ENCODE results near the gene EMILIN3.

DNA sequence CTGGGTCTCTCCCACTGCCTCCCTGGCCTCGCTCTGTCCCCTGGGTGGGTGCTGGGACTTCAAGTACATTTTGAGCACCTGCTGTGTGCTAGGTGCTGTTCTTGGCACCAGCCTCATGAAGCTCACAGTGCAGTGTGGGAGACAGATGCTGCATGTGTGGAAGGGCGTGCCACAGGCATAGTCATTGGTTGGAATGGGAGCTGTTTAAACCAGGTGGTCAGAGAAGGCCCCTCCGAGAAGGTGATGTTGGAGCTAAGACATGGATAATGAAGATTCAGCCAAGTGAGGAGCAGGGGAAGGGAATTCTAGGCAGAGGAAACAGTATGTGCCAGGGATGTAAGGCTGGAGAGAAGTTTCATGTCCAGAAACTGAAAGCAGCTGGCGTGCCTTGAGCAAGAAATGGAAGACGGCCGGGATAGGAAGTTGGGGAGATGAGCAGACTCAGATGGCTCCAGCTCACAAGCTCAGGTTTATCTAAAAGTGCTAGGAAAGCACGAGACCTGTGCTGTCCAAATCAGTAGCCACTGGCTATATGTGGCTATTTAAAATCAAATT is 16.1 kb downstream of the EMILIN3 start:
- no peak for TF ChIP-seq CREB1 (IDR thresholded peaks at IDR 0.05)
- TF ChIP-seq, protein P1, sequence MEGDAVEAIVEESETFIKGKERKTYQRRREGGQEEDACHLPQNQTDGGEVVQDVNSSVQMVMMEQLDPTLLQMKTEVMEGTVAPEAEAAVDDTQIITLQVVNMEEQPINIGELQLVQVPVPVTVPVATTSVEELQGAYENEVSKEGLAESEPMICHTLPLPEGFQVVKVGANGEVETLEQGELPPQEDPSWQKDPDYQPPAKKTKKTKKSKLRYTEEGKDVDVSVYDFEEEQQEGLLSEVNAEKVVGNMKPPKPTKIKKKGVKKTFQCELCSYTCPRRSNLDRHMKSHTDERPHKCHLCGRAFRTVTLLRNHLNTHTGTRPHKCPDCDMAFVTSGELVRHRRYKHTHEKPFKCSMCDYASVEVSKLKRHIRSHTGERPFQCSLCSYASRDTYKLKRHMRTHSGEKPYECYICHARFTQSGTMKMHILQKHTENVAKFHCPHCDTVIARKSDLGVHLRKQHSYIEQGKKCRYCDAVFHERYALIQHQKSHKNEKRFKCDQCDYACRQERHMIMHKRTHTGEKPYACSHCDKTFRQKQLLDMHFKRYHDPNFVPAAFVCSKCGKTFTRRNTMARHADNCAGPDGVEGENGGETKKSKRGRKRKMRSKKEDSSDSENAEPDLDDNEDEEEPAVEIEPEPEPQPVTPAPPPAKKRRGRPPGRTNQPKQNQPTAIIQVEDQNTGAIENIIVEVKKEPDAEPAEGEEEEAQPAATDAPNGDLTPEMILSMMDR (IDR thresholded peaks at IDR 0.05; ENCODE audit: control extremely low read depth in 1 of 3, insufficient read depth in 1 of 3, low read depth in 1 of 3, low read length in 3 of 3): no peak

All from H1 (cell line).